Measurements from ENCODE around the gene EXT2.

- TF ChIP-seq EZH2phosphoT487 (IDR thresholded peaks at IDR 0.05; ENCODE audit: low read depth, severe bottlenecking, unreplicated experiment) (no peak), CTCF (IDR thresholded peaks at IDR 0.05; ENCODE audit: poor library complexity) (peak; percentile 91)
These were observed 29.4 kb upstream of the EXT2 start, which contains the start of gene ACCS for GRCh38 chr11:44065841-44066731.

All from hepatocyte (in vitro differentiated cells).